OCI-LY1 (cell line): ENCODE measurements around the gene TNS4.

Experiments
- H2AFZ ChIP-seq: fragments of 200-600 bp; sonication (generic), shearing (Covaris generic); 2 replicates; pipeline ENCODE4 v1.6.0; 2014; ENCODE audit warnings: antibody characterized with exemption, mild to moderate bottlenecking, low read length
- H3F3A ChIP-seq: fragments of 200-600 bp; sonication (generic), shearing (Covaris generic); 2 replicates; pipeline ENCODE4 v1.6.0; 2014; ENCODE audit warnings: mild to moderate bottlenecking, antibody characterized with exemption, low read length, moderate library complexity; ENCODE audit not compliant: insufficient read depth
- H3K27ac ChIP-seq: fragments of 200-600 bp; sonication (generic); 2 replicates; pipeline ENCODE4 v1.5.1; 2014; ENCODE audit warnings: low read length, mixed run types, mild to moderate bottlenecking, low read depth; ENCODE audit not compliant: poor library complexity, severe bottlenecking
- H3K27me3 ChIP-seq: fragments of 200-600 bp; sonication (generic); 2 replicates; pipeline ENCODE4 v1.6.0; 2014; ENCODE audit warnings: antibody characterized with exemption, mild to moderate bottlenecking, low read length, moderate library complexity; ENCODE audit not compliant: insufficient read depth
- H3K36me3 ChIP-seq: fragments of 200-600 bp; sonication (generic); 2 replicates; pipeline ENCODE4 v1.6.1; 2014; ENCODE audit warnings: mild to moderate bottlenecking, antibody characterized with exemption, low read length, moderate library complexity, mixed read lengths; ENCODE audit not compliant: insufficient read depth
- H3K4me1 ChIP-seq: fragments of 200-600 bp; sonication (generic); 2 replicates; pipeline ENCODE4 v1.5.1; 2014; ENCODE audit warnings: mild to moderate bottlenecking, low read length, moderate library complexity; ENCODE audit not compliant: insufficient read depth, severe bottlenecking
- H3K4me2 ChIP-seq: fragments of 200-600 bp; sonication (generic), shearing (Covaris generic); 2 replicates; pipeline ENCODE4 v1.6.1; 2014; ENCODE audit warnings: low read length
- H3K4me3 ChIP-seq: fragments of 200-600 bp; sonication (generic); 2 replicates; pipeline ENCODE4 v1.5.1; 2014; ENCODE audit warnings: low read length, low read depth, mild to moderate bottlenecking, mixed read lengths; ENCODE audit not compliant: poor library complexity, severe bottlenecking
- H3K79me2 ChIP-seq: fragments of 200-600 bp; shearing (Covaris generic); 2 replicates; pipeline ENCODE4 v1.6.1; 2016; ENCODE audit warnings: mixed run types, low read length, mixed read lengths; ENCODE audit not compliant: insufficient read depth
- H3K9ac ChIP-seq: fragments of 200-600 bp; sonication (generic), shearing (Covaris generic); 2 replicates; pipeline ENCODE4 v1.6.1; 2014; ENCODE audit warnings: mild to moderate bottlenecking, low read length, mixed read lengths
- H3K9me2 ChIP-seq: fragments of 200-600 bp; sonication (generic), shearing (Covaris generic); 2 replicates; pipeline ENCODE4 v1.6.1; 2014; ENCODE audit warnings: low read depth, mild to moderate bottlenecking, low read length, mixed read lengths
- H3K9me3 ChIP-seq: fragments of 200-600 bp; shearing (Covaris generic); 2 replicates; pipeline ENCODE4 v1.6.1; 2014; ENCODE audit warnings: low read length, mixed read lengths
- H4K20me1 ChIP-seq: fragments of 200-600 bp; sonication (generic), shearing (Covaris generic); 2 replicates; pipeline ENCODE4 v1.6.0; 2016; ENCODE audit warnings: mild to moderate bottlenecking, low read length; ENCODE audit not compliant: insufficient read depth
- CTCF ChIP-seq: fragments of 200-600 bp; sonication (generic), shearing (Covaris generic); IDR thresholded peaks from 2 replicates; pipeline ENCODE4 v1.5.1; 2017; ENCODE audit warnings: mild to moderate bottlenecking, antibody characterized with exemption, low read length, moderate library complexity, mixed read lengths
- EZH2 ChIP-seq: fragments of 200-600 bp; sonication (generic), shearing (Covaris generic); IDR thresholded peaks from 2 replicates; pipeline ENCODE4 v1.8.0; 2017; ENCODE audit warnings: borderline replicate concordance, mixed run types, mild to moderate bottlenecking, antibody characterized with exemption, low read length, moderate library complexity, mixed read lengths

The TNS4 gene

GRCh38 chr17:40541060-40541872 lies 39.8 kb upstream of the TNS4 start:
- peak overlapping the region; percentile 6; the same call in 1 of the 2 replicates for H3K4me2 ChIP-seq
- H3K9me2 ChIP-seq = no peaks in the 10 kb centered on the region
- TF ChIP-seq CTCF (no peak), EZH2 (no peak)
- peaks cover 36% of the 10 kb centered on the region for H3K4me1 ChIP-seq
- H3K9ac ChIP-seq = peak overlapping the region; percentile 13; the same call in 1 of the 2 replicates
- H2AFZ ChIP-seq = no peak overlapping the region
- H3K27me3 ChIP-seq = no peaks in the 10 kb centered on the region
- H3F3A ChIP-seq = no peaks in the 10 kb centered on the region
- H3K36me3 ChIP-seq = no peaks in the 10 kb centered on the region
- no peaks in the 10 kb centered on the region for H3K79me2 ChIP-seq
- peak overlapping the region; percentile 83 for H3K27ac ChIP-seq
- H3K4me3 ChIP-seq = no peak overlapping the region
- no peaks in the 10 kb centered on the region for H4K20me1 ChIP-seq
- H3K9me3 ChIP-seq = no peaks in the 10 kb centered on the region

GRCh38 chr17:40540448-40540847 lies 39.0 kb upstream of the TNS4 start:
- no peaks in the 10 kb centered on the region for H3K27me3 ChIP-seq
- H3K9me3 ChIP-seq = no peaks in the 10 kb centered on the region
- H3K79me2 ChIP-seq = no peaks in the 10 kb centered on the region
- H3K36me3 ChIP-seq = no peaks in the 10 kb centered on the region
- H3K4me1 ChIP-seq = peaks cover 36% of the 10 kb centered on the region
- H3K9ac ChIP-seq = peak overlapping the region; percentile 13; the same call in 1 of the 2 replicates
- H3K4me3 ChIP-seq = no peak overlapping the region
- H3K9me2 ChIP-seq = no peaks in the 10 kb centered on the region
- H3K4me2 ChIP-seq = no peak overlapping the region
- peak overlapping the region; percentile 83 for H3K27ac ChIP-seq
- H3F3A ChIP-seq = no peaks in the 10 kb centered on the region
- no peak for TF ChIP-seq EZH2
- no peak for TF ChIP-seq CTCF
- no peak overlapping the region for H2AFZ ChIP-seq
- no peaks in the 10 kb centered on the region for H4K20me1 ChIP-seq

GRCh38 chr17:40539711-40540411 lies 38.4 kb upstream of the TNS4 start:
- Histone ChIP-seq H3K9me2 (no peaks in the 10 kb centered on the region), H3K4me1 (peaks cover 36% of the 10 kb centered on the region), H3K79me2 (no peaks in the 10 kb centered on the region), H3K4me2 (no peak overlapping the region), H3K27me3 (no peaks in the 10 kb centered on the region), H3K27ac (peak overlapping the region; percentile 83), H3K36me3 (no peaks in the 10 kb centered on the region), H3K4me3 (no peak overlapping the region), H3K9me3 (no peaks in the 10 kb centered on the region), H3F3A (no peaks in the 10 kb centered on the region), H4K20me1 (no peaks in the 10 kb centered on the region), H2AFZ (no peak overlapping the region), H3K9ac (no peak overlapping the region)
- TF ChIP-seq CTCF = no peak
- TF ChIP-seq EZH2 = no peak
